ENCODE measurements around the gene STPG2.

Gene STPG2

DNA sequence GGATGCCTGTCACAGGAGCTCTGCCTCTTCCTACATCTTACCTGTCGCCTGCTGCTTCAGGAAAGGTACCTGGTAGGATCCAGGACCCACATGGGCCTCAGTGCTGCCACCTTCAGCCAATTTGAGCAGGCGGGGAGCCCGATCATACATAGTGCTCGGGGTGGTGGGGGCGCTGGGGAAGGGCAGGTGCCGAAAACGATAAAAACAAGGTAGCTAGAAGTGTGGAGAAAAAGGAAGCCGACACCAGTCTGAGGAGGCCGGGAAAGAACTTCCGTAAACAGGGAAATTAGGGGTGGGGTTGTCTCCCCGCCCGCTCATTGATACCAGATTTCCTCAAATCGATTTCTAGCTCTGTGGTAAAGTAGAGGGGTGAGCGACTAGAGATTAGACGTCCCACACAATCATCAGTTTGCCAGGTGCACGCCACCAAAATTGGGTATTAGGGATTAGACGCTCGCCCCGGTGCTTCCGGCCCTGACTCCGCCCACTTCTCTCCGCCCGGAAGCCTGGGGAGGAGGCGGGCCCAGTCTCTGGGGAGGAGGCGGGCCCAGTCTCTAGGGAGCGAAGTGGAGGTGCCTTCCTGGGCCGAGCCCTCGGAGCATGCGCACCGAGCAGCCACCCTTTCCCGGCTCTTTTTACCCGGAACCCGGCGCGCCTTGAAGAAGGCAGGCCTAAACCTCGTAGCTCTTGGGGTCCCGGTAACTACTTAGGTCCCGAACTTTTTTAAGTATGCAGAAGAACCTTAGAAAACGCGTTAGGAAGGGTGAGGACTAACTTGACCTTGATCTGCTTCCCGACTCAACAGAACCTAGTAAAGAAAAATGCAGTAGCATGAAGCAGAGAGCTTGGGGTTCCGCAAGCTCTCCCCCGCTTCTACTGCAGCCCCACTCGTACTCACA, at the start of gene STPG2:
TSS of gene STPG2 (minus strand) at position 476 of the 899 bp plus-strand sequence.
- peak; percentile 88 for DNase-seq

GRCh38 chr4:98185279-98185678, 42.0 kb upstream of the STPG2 start:
- DNase-seq: no peak

DNA sequence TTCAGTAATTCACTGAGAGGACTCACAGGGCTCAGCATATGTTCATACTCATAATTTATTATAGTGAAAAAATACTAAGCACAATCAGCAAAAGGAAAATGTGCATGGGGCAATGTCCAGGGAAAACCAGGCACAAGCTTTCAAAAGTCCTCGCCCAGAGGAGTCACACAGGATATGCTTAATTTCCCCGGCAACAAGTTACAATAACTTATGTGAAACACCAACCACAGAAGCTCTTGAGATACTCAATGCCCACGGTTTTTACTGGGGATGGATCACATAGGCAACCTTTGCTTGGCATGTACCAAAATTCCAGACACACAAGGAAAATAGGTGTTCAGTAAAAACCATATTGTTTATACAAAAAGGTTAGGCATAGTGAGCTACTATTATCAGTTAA, 38.5 kb upstream of the STPG2 start:
- DNase-seq: no peak

DNA sequence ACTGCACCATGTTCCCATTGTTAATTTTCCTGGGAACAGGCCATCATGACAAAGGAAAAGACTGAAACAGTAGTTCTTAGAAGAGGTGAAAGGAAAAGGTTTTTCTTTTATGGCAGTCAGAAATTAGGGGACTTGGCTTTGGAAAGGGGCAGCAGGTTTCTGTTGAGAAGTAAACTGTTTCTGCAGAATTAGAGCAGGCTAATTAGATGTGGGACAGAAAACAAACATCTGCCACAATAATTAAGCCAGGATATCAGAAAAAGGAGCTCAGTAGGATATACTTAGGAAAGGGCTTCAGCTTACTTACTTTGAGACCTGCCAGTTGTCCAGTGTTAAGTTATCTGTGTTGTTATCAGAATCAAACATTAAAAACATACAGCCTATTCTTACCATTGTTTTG, 36.7 kb upstream of the STPG2 start:
- peak; percentile 16 for DNase-seq

DNA sequence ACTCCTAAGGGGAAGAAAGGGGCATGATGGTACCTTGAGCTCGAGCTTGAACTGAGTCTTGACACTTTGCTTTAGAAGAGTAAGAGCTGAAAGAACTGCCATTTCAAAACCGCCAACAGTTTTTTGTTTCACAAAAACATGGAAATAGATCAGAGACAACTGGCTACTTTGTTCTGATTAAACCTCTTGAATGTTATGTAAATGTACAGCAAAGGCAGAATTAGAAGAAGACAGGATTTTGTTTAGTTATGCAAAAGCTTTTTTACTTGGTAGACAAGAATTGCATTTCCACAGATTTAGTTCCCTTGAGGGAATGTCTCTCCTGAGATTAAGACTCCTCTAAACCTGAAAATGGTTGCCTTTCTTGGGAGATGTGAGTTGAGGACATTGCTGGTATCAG, 33.3 kb upstream of the STPG2 start:
- no peak for DNase-seq

DNA sequence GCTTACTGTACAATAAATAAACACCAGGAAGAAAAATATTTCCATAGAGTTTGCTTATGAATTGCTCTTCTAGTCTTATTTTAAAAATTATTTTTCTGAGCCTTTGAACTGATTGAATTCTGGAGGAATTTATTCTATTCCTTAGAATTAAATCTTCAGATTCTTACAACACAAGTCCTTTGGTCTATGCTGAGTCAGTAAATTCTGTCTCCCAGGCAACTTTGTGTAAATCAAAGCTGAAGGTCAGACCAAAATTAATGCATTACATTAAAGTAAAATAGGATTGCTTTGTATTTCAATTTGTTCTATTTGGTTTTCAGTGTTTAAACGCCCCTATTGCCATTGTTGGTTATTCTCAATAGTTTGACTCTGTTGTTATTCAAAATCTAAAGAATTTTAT, 26.8 kb upstream of the STPG2 start:
- no peak for DNase-seq

GRCh38 chr4:98166731-98167041, 23.4 kb upstream of the STPG2 start:
- DNase-seq: no peak

- DNase-seq: no peak
These were observed 22.9 kb upstream of the STPG2 start for GRCh38 chr4:98166025-98166730.

- DNase-seq: no peak
These were observed 19.4 kb upstream of the STPG2 start for GRCh38 chr4:98162696-98163095.

DNA sequence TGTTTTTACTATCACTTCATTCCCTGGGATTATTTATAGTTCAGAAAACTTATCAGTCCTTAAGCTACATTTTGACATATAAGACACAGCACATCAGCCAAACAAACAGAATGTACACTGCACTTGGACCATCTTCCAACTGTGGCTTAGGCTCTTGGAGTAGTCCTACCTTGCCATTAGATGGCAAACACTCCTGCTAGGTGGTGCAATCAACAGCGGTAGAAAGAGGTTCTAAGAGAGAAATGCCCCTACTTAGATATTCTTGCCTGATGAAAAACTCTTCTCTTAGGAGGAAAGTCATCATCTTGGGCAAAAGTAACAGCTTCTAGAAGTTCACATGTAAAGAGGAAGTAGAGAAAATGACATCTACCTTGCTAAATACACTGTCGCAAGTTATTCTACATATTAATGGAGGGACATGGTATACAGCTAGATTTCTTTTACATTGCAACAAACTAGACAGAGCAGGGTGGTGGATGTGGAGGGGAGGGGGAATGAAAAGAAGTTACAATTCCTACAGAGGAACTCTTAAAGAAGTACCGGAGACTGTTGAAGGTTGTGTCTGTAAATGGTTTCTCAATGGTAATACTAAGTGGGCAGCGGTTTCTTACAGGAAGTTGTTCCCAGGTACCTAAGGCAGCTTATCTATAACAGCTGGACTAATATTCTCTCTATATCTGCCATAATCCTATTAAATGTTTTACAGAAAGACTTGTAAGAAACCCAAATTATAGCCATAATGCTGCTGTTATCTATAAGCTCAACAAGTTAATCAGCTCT, 8.1 kb upstream of the STPG2 start:
- no peak for DNase-seq

- no peak for DNase-seq
These were observed 7.0 kb upstream of the STPG2 start for GRCh38 chr4:98150092-98150761.

GRCh38 chr4:98148856-98149255, 5.6 kb upstream of the STPG2 start:
- DNase-seq: peak; percentile 11

DNA sequence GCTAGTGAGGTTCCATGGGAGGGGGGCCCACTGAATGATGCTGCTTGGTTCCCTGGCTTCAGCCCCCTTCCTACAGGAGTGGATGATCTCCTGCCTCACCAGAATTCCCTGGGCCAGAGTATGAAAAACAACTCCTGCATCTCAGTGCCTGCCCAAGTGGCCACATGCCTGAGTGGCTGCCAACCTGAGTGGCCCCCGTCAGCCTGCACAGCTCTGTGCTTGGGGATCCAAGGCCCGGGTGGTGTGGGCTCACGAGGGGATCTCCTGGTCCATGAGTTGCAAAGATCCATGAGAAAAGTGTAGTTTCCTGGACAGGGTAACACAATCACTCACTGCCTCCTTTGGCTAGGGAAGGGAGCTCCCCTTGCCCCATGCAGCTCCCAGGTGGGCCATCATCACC, 17.1 kb downstream of the STPG2 start:
- DNase-seq: no peak

DNA sequence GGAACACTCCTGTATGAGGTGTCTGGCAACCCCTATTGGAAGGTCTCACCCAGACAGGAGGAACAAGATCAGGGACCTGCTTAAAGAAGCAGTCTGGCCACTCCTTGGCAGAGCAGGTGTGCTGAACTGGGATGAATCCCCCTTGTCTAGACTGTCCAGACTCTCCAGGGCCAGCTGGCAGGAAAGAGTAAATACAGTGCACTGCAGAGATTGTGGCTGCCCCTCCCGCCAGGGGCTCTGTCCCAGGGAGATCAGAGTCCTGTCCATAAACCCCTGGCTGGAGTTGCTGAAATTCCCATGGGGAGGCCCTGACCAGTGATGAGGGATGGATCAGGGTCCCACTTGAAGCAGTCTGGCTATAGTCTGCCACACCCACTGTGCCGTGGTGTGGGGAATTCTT, 17.7 kb downstream of the STPG2 start:
- no peak for DNase-seq

GRCh38 chr4:98117363-98117762, 25.9 kb downstream of the STPG2 start:
- DNase-seq: no peak

DNA sequence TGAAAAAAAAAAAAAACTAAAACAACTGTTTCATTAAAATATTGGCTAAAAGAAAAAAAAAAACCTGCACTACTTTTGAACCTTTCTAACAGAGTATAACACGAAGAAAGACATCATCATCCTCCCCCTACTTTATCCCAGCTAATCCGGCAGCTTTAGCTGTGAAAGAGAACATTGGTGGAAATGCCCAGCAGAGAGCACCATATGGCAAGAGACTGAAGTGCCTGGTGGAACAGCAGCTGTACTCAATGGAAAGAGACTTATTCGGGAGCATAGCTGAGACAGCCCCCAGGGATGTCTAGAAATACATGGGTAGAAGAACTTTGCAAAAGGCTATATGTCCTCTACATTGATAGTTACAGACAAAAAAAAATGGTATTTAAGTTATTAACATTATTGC, 30.3 kb downstream of the STPG2 start:
- DNase-seq: peak; percentile 38

- DNase-seq: no peak
These were observed 32.3 kb downstream of the STPG2 start for GRCh38 chr4:98110929-98111328.

GRCh38 chr4:98110214-98110613, 33.1 kb downstream of the STPG2 start:
- DNase-seq: no peak

DNA sequence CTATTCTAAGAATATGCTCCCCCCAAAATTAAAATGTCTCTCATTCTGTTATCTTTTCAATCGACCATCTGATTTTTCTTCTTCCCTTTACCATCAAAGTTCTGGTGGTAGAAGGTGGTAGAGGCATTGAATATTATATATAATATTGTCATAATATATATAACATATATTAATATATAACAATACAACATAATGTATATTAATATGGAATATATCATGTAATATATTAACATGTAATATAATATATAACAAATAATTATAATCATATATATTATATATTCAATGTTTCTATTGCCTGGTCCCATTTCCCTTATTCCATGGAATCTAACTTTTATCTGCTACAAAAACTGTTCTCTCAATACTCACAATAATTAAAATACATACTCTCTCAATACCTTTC, 40.6 kb downstream of the STPG2 start:
- DNase-seq: no peak

DNA sequence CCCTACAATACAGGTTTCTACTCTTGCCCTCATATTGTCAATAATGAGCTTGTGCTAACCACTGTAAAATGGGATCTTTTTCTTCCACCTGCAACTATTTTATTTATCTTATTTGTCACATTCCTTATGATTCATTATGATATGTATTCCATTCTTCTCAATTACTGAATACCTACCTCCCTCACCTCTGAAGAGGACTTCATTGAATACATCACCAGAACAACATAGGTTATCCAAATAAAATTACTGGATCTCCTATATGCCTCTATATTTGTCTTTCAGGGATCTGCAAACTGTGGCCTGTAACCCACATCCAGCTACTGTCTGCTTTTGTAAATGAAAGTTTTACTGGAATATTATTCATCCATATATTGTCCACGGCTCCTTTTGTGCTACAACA, 41.3 kb downstream of the STPG2 start:
- no peak for DNase-seq

DNA sequence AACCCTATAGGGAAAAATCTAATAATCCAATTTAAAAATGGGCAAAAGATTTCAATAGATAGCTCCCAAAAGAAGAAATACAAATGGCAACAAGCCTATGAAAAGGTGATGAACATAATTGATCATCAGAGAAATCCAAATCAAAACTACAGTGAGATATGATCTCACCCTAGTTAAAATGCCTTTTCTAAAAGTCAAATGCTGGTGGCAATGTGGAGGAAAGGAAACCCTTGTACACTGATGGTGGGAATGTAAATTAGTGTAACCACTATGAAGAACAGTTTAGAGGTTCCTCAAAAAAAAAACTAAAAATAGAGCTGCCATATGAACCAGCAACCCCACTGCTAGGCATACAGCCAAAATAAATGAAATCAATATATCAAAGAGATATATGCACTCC, 44.5 kb downstream of the STPG2 start:
- DNase-seq: no peak

GRCh38 chr4:98094118-98094517, 49.2 kb downstream of the STPG2 start:
- DNase-seq: no peak

DNA sequence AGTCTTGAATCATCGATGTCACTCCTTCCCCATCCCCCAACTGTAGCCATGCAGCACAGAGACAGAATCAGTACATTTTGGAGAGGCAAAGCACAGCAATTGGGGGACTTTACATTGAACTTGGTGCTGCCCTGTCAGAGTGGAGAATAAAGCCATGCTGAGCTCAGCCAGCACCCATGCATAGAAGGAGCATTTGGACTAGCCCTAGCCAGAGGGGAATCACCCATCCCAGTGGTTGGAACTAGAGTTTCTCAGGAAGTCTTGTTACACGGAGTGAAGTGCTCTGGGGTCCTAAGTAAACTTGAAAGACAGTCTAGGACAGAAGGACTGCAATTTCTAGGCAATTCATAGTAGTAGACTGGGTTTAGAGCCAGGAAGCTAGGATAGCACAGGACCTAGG, 49.6 kb downstream of the STPG2 start:
- no peak for DNase-seq
